HG03442 (cell line): ENCODE measurements around the gene FAF2.
"Not testable (repeated sequence)": the region's sequence is repeated elsewhere in the genome, so short reads cannot be mapped to it uniquely, and the experiment has no call there.

Experiments
- ATAC-seq: cut with Tn5 transposase; IDR thresholded peaks from one replicate; pipeline ENCODE4 v1.9.1; 2021; ENCODE audit warnings: mild to moderate bottlenecking, moderate library complexity; ENCODE audit not compliant: unreplicated experiment

FAF2 gene

DNA sequence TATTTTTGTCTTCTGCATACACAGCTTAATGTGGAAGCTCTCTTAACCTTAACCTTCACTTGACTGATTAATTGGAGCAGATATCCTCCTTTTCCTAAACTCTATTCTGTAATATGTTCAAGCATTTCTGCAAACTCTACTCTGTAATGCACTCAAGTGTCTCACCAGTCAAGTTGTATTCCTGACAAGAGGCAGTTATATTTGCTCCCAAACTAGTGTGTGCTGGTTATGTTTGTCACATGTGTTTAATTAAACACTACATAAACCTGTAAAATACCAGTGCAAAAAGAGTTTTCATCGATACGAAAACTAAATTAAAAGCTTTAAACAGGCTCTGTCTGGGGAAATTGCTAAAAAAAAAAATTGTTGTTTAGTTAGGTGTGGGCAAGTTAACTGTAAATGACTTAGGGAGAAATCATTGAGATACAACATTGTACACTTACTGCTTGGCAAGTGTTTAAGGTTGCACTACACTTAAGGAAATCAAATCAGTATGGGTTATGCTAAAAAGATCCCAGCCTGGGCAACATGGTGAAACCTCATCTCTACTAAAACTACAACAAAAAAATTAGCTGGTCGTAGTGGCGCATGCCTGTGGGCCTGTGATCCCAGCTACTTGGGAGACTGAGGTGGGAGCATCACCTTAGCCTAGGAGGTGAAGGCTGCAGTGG lies 6.7 kb downstream of the FAF2 start:
- ATAC-seq: no peak

DNA sequence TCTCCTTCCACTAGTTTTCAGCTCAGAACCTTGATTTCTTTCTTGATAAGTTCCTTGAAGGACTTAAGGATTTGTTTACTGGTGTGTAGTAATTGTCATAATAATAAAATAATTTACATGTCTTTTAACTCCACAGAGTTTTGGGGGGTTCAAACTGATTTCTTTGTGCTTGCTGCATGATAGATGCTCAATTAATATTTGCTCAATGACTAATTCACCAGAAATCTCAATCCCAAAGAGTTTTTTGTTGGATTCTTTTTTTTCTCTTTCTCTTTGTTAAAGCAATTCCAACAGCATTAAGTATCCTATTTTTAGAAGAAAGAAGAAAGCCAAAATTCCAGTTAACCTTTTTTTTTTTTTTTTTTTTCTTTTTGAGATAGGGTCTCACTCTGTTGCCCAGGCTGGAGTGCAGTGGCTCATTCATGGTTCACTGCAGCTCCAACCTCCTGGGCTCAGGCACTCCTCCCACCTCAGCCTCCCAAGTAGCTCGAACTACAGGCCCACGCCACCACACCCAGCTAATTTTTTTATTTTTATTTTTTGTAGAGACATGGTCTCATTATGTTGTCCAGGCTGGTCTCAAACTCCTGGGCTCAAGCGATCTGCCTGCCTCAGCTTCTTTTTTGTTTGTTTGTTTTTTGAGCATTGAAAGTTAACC lies 10.8 kb downstream of the FAF2 start:
- no peak for ATAC-seq

DNA sequence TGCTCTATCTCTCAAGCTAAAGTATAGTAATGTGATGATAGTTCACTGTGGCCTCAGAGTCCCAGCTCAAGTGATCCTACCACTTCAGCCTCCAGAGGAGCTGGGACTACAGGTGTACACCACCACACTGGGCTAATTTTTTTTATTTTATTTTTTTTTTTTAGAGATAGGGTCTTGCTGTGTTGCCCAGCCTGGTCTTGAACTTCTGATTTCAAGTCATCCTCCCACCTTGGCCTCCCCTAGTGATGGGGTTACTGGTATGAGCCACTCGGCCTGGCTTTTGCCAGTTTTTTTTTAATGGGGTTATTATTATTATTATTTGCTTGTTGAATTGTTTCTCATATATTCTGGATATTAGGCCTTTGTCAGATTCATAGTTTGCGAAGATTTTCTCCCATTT lies 13.2 kb downstream of the FAF2 start:
- ATAC-seq: no peak

DNA sequence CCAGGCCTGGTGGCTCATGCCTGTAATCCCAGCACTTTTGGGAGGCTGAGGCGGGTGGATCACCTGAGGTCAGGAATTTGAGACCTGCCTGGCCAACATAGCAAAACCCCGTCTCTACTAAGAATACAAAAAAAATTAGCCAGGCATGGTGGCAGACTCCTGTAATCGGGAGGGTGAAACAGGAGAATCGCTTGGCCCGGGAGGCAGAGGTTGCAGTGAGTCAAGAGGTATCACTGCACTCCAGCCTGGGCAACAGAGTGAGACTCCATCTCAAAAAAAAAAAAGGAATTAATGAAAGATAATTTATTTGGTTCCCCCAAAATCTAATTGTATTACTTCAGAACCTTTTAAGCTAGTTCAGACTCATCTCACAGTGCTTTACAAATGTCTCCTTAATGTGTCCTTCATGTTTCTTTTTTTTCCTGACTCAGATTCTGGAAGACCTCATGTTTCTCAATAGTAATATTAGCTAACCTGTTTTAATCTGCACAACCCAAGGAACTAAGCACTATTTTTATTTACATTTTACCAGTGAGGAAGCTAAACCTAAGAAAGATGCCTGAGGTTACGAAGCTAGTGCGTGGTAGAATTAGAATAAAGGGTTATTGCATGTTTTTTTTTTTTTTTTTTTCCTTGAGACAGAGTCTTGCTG lies 15.1 kb downstream of the FAF2 start:
- no peak for ATAC-seq

DNA sequence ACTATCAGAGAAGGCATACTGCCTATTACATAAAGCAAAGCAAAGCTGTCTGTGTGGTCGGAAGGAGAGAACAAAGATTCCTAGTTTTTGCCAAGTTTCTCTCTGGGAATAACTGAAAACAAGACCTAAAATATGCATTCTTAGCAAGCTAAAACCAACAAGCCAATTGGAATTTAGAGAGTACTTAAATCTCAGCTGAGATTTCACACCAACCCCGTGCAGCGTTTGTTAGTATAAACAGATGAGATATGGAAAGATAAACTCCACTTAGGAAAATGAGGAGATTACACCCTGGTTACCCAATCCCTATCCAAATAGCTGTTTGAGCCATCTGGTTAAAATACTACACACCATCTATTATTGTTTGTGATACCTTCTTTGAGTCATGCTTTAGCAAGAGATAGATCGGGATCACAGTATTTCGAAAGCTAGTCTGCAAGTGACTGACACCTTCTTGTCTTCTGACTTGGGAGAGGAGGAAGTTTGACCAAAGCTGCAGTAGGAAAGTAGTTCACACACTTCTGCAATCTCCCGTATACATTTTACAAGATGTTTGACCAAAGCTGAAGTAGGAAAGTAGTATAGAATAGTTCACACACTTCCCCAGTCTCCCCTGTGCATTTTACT lies 18.2 kb downstream of the FAF2 start:
- no peak for ATAC-seq

DNA sequence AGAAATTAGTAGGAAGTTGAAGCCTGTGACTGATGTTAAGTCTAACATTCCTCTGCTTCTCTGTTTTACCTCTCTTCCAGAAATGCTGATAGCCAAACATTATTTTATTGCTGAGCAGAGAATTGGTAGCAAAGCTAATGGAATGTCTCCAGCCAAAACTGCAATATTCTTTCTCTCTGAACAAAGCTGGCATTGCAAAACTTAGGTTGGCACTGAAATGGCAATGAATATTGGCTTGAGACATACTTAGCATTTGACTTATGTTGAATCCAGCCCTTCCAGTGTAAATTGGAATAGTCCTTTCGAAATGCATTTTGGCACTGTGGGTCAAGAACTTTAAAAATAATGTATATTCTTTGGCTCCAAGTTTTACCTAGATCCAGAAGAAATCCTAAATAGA lies 21.1 kb downstream of the FAF2 start:
- ATAC-seq: no peak

DNA sequence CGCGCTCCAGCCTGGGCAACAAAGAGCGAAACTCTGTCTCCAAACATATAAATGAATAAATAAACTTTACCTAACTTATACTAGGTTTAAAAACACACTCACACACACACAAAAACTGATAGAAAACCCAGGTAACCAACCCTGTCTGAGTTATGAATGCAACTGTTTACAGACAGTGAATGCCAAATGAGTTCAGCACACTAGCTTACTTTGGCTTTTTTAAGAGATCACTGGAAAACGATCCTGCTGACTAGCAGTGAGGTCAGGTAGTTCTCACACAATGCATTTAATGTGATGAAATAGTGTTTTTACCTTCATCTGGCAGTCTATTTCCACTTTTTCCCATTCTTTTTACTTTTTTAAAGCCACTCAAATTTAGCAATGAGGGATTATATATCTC lies 22.4 kb downstream of the FAF2 start:
- no peak for ATAC-seq

DNA sequence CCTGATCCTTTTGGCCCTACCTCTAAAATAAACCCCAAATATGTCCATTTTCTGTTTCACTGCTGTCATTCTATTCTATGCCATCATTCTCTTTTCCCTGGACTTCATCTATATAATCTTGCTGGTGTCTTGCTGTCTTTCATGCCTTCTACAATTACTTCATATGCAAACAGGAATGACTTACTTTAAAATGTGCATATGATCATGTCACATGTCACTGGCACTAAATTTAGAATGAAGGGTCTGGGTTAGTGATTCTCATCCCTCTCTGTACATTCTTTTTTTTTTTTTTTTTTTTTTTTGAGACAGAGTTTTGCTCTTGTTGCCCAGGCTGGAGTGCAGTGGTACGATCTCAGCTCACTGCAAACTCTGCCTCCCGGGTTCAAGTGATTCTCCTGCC lies 22.9 kb downstream of the FAF2 start:
- no peak for ATAC-seq

DNA sequence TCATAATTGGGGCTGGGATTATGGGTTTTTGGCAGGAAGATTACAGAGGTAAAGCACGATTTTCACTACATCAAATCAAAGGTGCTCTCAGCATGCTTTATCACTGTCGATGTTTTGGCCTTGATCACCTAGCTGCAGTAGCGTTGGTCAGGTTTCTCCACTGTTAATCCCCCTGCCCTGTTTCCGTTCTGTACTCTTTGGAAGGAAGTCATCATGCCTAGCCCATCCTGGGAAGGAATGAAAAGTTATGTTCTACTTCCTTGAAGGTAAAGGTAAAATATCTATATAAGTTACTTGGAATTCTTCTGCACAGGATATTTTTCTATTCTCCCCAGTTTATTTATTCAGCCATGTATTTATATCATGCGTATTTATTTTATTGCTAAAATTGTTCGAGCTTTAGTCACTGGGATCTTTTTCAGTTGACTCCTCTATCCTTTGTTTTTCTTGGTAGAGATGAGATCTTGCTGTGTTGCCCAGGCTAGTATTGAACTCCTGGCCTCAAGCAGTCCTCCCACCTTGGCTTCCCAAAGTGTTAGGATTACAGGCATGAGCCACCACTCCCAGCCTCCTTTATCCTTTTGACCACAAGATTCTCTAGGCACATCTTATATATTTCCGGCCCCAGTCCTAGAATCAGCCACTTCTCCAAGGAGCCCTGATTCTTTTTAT lies 25.3 kb downstream of the FAF2 start:
- no peak for ATAC-seq

DNA sequence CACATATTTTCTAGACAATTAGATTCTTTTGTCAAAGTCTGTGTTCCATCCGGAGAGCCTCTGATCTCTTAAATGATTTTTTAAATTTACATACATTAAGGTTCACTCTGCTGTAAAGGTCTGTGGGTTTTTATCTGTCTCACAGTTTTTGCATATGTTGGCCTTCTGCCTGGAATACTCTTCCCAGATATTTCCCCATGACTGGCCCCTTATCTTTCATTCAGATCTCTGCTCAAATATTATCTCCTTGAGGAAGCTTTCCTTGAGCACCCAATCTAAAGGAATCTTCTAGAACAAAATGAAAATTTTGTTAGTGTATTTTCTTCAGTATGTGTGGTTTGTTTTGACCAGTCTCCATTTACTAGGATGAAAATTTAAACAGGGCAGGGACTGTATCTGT lies 26.3 kb downstream of the FAF2 start:
- no peak for ATAC-seq

DNA sequence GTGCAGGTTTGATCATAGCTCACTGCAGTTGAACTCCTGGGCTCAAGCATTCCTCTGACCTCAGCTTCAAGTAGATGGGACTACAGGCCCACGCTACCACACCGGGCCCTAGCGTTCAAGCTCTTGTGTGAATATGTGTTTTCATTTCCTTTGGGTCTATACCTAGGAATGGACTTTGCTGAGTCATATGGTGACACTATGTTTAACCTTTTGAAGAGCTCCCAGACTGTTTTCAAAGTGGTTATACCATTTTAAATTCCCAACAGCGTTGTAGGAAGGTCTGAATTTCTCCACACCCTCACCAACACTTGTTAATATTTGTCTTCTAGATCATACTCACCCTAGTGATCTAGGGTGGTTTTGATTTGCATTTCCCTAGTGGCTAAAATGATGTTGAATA lies 33.5 kb downstream of the FAF2 start:
- no peak for ATAC-seq

DNA sequence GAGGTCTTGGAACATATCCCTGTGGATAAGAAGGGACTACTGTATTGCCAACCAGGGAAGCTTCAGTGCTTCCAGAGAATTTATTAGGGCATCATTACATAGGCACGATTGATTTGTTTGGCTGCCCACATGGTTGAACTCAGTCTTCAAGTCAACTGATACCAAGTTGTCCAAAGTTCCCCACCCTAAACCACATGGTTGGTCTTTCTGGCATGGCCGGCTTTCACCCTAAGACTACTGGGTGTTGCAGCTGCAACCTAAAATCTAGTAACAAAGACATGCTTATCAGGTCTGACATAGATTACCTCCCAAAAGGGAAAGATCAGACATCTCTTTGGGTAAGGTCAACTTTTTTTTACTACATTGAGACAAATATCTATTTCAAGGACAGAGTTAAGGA lies 37.0 kb downstream of the FAF2 start:
- ATAC-seq: no peak

DNA sequence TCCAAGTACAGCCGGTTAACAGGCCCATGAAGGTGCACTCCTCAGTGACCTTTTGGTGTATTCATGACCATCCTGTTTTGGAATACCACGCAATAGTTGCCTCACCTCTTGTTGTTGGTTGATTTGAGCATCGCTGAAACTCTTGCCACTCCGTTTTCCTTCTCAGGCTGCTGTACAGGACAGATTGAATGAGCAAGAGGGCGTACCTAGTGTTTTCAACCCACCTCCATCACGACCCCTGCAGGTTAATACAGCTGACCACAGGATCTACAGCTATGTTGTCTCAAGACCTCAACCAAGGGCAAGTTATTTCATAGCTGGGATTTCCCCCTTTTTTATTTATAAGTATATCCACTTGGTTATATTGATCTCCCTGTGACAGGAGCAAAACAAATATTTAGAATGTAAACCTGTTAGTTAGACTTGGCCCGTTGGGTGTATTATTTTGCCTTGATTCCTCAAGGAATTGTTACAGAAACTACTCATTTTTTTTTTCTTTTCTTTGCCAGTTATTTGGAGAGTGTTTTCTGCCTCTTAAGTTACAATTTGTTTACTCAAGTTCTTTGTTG lies 38.1 kb downstream of the FAF2 start:
- ATAC-seq: no peak

DNA sequence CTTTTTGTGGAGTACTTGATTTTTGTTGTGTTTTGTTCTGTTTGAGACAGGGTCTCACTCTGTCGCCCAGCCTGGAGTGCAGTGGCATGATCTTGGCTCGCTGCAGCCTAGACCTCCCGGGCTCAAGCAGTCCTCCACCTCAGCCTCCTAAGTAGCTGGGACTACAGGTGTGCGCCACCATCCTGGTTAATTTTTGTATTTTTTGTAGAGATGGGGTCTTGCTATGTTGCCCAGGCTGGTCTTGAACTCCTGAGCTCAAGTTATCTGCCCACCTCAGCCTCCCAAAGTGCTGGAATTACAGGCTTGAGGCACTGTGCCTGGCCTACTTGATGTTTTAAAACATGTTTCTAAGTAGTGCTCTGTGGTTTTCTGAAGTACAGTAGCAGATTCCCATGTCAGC lies 39.0 kb downstream of the FAF2 start:
- ATAC-seq: not testable (repeated sequence)

DNA sequence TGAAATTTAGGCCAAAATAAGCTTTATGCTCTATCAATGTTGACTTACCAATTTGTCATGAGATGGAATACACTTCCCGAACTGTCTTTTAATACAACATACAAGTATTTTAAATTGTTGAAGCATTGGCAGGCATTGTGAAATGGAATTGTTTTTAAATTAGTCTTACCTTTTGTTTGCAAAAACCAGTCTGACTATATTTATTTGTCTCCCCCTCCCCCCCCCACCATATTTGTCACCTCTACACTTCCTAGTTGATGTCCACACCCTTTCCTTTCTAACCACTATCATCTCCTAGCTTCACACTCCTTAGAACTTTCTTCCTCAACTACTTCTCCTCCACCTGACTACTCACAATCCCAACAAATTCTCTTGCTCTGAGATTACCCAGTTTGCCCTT lies 40.9 kb downstream of the FAF2 start:
- no peak for ATAC-seq

DNA sequence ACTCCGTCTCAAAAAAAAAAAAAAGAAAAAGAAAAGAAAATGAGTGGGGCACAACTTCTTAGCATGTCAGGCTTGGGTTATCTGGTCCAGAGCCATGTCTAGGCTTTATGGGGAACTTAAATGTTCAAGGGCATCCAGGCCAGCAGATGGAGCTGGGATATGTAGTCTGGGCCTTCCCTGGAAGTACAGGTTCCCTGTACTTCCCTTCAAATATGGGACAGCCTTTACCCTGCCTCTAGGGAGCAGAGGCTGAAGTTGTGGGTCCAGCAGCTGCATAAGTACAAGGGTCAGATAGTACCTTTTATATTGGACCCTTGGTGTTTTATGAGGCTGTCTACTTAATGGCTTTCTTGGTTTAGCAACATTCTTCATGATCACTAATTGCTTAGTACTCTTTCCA lies 42.1 kb downstream of the FAF2 start:
- ATAC-seq: no peak

DNA sequence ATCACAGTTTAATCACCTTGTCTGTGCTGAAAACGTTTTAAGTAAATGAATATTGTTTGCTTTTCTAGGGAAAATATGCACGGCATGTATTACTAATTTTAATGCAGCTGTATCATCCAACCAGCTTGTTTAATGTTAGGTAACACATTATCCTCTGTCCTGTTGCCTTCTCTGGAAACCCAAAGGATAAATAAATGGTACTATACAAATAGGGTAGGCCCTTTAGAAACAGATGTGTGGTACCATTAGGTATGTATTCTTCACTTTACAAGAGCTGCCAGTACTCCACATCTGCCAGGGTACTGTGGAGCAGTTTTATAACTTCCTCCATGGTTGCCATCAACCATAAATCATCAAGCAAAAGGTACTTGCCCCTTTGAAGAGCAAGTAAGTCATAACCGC lies 42.9 kb downstream of the FAF2 start:
- no peak for ATAC-seq

DNA sequence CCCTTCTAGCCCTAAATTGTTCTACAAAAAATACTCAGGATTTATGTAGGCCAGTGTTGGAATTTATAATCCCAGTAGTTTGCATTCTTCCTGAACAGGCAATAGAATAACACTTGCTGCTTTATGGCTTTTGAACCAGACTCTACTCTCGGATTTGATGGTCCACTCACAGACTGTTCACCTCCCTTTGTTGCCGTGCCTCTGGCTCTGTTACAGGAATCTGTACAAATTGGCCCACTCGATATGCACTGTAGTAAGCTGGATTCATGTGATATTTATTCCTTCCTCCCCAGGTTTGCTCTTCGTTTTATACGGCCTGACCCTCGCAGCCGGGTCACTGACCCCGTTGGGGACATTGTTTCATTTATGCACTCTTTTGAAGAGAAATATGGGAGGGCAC lies 43.7 kb downstream of the FAF2 start:
- no peak for ATAC-seq

DNA sequence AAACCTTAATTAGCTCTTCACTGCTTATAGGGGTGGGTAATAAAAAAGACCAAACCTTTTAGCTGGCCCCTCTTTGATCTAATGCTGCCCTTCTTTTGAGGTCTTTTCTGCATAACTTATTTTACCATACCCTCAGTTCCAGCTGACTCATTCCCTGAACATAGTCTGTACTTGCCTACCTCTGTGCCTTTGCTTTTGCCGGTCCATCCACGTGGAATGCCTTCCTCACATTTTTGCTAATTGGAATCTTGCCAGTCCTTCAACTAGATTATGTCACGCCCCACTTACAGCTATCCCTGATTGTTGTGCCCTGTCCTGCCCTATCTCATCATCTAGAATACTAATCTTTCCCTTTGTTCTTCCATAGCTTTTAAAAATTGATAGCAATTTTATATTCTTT lies 44.2 kb downstream of the FAF2 start:
- ATAC-seq: no peak

DNA sequence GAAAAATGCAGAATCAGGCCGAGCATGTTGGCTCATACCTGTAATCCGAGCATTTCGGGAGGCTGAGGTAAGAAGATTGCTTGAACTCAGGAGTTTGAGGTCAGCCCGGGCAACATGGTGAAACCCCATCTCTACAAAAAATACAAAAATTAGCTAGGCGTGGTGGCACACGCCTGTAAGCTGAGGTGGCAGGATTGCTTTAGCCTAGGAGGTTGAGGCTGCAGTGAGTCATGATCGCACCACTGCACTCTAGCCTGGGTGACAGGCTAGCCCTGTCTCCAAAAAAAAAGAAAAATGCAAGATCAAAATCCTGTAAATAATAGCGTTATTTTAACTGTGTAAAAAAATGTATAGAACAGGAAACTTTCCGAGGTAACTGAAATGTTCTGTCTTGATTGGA lies 49.7 kb downstream of the FAF2 start:
- ATAC-seq: no peak

DNA sequence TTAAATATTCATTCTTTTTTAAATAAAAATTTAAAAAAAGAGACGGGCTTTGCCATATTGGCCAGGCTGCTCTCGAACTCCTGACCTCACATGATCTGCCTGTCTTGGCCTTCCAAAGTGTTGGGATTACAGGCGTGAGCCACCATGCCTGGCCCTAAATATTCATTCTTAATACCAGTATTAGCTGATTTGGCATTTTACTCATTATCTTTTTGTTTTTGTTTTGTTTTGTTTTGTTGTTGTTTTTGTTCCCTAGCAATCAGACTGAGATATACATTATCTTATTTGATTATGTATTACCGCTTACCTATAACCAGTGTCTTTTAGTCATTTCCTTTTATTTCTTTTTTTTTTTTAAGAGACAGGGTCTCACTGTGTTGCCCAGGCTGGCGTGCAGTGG lies 51.1 kb downstream of the FAF2 start:
- no peak for ATAC-seq
